GM12872 (cell line): ENCODE data around the gene MT1HL1.

Source experiments
- CTCF ChIP-seq: IDR thresholded peaks from 3 replicates; pipeline ENCODE4 v1.5.1; 2011; ENCODE audit warnings: low read depth, mild to moderate bottlenecking, low read length, moderate library complexity; ENCODE audit not compliant: insufficient read depth

The MT1HL1 gene

GRCh38 chr1:237042526-237042891 is 38.3 kb upstream of the MT1HL1 start:
- no peak for TF ChIP-seq CTCF

GRCh38 chr1:237041795-237042525 is 37.7 kb upstream of the MT1HL1 start, which contains the start of gene RYR2:
Gene RYR2, plus strand, starts transcription at chr1:237042184. Its CDS starts 338 bp downstream, at chr1:237042522.
- TF ChIP-seq CTCF = no peak

GRCh38 chr1:237041461-237041794 is 37.2 kb upstream of the MT1HL1 start:
- no peak for TF ChIP-seq CTCF

GRCh38 chr1:237040823-237041222 is 36.6 kb upstream of the MT1HL1 start:
- TF ChIP-seq CTCF = no peak

- no peak for TF ChIP-seq CTCF
Measured at GRCh38 chr1:237038211-237038610, 34.0 kb upstream of the MT1HL1 start.

- TF ChIP-seq CTCF = no peak
Measured at GRCh38 chr1:237035759-237036158, 31.5 kb upstream of the MT1HL1 start.

- TF ChIP-seq CTCF = no peak
Measured at GRCh38 chr1:237033804-237034203, 29.6 kb upstream of the MT1HL1 start.
